Measurements from ENCODE around the gene COMMD10.

The COMMD10 gene

GRCh38 chr5:116225281-116225922 is 140.6 kb downstream of the COMMD10 start:
- no peak for DNase-seq

- DNase-seq: no peak
These were observed 144.4 kb downstream of the COMMD10 start for GRCh38 chr5:116229131-116229689.

- DNase-seq: no peak
These were observed 146.5 kb downstream of the COMMD10 start for GRCh38 chr5:116231288-116231687.

- DNase-seq: no peak
These were observed 149.9 kb downstream of the COMMD10 start for GRCh38 chr5:116234681-116235080.

- DNase-seq: no peak
These were observed 153.2 kb downstream of the COMMD10 start for GRCh38 chr5:116237917-116238500.

- DNase-seq: no peak
These were observed 157.5 kb downstream of the COMMD10 start for GRCh38 chr5:116242343-116242742.

GRCh38 chr5:116248432-116248831 is 163.6 kb downstream of the COMMD10 start:
- no peak for DNase-seq

GRCh38 chr5:116249648-116250047 is 164.8 kb downstream of the COMMD10 start:
- DNase-seq: no peak

- no peak for DNase-seq
These were observed 171.9 kb downstream of the COMMD10 start for GRCh38 chr5:116256717-116257116.

GRCh38 chr5:116265471-116265870 is 180.6 kb downstream of the COMMD10 start:
- no peak for DNase-seq

- DNase-seq: no peak
These were observed 186.7 kb downstream of the COMMD10 start for GRCh38 chr5:116271446-116272025.

- no peak for DNase-seq
These were observed 187.6 kb downstream of the COMMD10 start for GRCh38 chr5:116272281-116272941.

GRCh38 chr5:116273448-116274242 is 188.8 kb downstream of the COMMD10 start:
- no peak for DNase-seq

- DNase-seq: no peak
These were observed 189.4 kb downstream of the COMMD10 start for GRCh38 chr5:116274251-116274650.

- no peak for DNase-seq
These were observed 190.5 kb downstream of the COMMD10 start for GRCh38 chr5:116275282-116275681.

GRCh38 chr5:116276952-116277351 is 192.1 kb downstream of the COMMD10 start:
- no peak for DNase-seq

GRCh38 chr5:116280149-116280803 is 195.5 kb downstream of the COMMD10 start:
- no peak for DNase-seq

- no peak for DNase-seq
These were observed 196.5 kb downstream of the COMMD10 start for GRCh38 chr5:116281309-116281708.

GRCh38 chr5:116288524-116288923 is 203.7 kb downstream of the COMMD10 start:
- no peak for DNase-seq

GRCh38 chr5:116289276-116289675 is 204.5 kb downstream of the COMMD10 start:
- DNase-seq: no peak

GRCh38 chr5:116291271-116291670 is 206.4 kb downstream of the COMMD10 start:
- no peak for DNase-seq

- DNase-seq: no peak
These were observed 207.5 kb downstream of the COMMD10 start for GRCh38 chr5:116292321-116292720.
